AML-193 (cell line): ENCODE results near the gene ANKMY1.

Source experiments
- DNase-seq, 2 experiments: peaks; one replicate each; lab custom pipeline; 2025; lab: John Stamatoyannopoulos, UW

The ANKMY1 gene, protein sequence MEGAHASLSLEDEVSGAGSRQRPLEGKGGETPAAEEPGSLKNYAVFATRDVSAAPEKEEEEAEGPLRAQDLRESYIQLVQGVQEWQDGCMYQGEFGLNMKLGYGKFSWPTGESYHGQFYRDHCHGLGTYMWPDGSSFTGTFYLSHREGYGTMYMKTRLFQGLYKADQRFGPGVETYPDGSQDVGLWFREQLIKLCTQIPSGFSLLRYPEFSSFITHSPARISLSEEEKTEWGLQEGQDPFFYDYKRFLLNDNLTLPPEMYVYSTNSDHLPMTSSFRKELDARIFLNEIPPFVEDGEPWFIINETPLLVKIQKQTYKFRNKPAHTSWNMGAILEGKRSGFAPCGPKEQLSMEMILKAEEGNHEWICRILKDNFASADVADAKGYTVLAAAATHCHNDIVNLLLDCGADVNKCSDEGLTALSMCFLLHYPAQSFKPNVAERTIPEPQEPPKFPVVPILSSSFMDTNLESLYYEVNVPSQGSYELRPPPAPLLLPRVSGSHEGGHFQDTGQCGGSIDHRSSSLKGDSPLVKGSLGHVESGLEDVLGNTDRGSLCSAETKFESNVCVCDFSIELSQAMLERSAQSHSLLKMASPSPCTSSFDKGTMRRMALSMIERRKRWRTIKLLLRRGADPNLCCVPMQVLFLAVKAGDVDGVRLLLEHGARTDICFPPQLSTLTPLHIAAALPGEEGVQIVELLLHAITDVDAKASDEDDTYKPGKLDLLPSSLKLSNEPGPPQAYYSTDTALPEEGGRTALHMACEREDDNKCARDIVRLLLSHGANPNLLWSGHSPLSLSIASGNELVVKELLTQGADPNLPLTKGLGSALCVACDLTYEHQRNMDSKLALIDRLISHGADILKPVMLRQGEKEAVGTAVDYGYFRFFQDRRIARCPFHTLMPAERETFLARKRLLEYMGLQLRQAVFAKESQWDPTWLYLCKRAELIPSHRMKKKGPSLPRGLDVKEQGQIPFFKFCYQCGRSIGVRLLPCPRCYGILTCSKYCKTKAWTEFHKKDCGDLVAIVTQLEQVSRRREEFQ

DNA sequence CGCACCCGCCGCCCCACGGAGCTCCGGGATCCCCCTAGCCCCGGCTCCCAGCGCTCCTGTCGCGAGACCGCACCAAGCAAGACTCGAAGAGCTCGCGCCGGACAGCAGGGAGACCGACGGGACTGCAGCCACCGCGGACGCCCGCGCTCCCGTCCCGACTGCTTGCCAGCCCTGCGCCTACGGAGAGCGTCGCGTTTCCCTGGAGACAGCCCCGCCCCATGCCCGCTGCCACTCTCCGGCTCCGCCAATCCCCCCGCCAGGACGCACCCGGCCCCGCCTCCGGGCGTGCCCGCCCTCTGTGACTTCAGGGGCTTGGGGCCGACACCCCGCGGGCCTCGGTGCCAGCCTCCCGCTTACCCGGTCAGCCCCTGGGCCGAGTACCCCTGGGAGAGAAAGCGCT is at the start of gene ANKMY1:
Gene ANKMY1, minus strand, starts transcription at position 181 of the 400 bp plus-strand sequence. CDS start 653 bp downstream, outside the sequence.
- no peak for DNase-seq

DNA sequence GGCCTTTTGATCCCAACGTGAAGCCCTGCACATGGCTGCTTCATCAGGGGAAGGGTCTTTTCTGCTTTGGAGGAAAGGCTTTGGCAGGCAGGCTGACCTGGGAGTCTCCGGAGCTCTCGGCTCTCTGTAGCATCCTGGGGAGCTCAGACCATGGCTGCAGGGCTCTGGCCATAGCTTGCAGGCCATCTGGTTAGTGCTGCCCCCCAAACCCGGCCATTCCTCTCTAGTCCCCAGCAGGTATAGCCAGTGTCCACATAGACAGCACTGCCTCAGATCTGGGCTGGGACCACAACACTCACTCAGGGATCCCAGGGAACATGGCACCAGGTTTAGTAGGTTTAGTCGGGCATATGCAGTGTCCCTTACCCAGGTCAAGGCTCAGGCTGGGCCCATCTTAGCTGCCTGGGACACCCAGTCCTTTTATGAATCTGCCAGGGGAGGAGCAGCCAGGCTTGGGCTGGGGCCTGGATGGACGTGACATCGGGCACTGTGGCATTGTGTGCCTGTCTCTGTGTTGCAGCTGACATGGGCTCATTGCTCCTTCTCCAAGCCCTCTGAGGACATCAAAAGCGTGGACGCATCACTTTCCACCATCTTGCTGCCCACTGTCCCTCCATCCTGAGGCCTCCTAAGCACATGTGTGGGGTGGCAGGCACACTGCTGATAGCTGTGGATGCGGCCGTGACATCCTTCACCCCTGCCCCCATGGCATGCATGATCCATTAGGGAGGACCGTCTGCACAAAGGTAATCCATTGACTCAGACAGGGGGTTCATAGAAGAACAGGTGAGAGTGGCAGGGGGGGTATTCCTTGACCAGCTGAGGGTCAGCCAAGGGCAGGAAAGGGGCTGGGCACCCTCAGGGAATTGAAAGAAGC is 48.3 kb upstream of the ANKMY1 start:
- no peak for DNase-seq

DNA sequence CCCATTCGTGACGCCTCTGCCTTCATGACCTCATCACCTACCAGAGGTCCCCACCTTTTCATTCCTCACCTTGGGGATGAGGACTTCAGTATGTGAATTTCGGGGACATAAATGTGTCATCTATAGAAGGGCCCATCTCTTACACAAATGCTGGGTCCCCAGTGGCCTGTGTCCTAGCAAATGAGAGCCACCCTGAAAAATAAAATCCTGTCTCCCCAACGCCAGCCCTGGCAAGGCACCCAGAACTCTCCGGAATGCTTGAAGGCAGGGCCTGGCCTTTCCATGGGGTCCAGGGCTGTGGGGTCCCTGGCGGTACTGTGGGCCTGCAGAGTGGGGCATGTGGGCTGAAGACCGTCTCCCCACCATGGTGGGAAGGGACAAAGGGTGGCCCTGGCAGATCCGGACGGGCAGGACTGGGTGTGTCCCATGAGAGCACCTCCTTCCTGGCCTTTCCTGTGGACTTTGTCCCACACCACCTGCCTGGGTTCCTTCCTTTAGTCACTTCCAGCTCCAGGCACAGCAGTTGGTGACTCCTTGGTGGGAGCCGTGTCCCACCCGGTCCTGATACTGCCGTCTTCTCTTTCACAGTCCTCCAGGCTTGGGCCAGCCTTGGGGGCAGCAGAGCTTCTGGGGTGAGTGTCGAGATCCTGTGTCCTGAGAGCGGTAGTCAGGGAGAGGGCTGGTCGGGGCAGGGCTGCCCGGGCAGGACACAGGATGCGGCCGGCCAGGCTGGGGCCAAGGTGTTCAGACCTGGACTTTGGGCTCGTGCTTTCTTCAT is 47.3 kb upstream of the ANKMY1 start:
- no peak for DNase-seq

DNA sequence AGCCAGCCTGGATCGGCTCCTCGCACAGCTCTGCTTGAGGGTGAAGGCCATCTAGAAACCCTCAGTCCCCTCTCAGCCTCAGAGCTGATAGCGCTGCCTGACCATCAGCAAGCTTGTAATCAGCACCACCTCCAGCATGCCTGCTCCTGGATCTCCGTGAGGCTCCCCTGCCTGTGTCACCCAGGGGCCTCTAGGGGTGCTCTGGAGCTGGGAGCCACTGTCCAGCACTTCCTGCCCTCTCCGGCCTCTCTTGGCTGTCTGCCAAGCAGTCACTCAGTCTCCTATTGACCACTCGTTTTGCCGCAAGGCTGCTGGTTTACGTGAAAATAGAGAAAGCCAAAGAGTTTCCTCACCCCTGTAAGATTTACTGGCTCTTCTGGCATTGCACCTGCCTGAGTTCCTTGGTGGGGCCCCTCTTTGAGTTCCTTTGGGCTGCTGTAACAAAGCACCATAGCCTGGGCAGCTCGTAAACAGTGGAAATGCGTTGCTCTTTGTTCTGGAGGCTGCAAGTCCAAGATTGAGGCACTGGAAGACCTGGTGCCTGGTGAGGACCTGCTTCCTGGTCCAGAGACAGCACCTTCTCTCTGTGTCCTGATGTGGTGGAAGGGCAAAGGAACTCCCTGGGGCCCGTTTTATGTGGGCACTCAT is 46.6 kb upstream of the ANKMY1 start:
- DNase-seq = peak; percentile 6 to 19

DNA sequence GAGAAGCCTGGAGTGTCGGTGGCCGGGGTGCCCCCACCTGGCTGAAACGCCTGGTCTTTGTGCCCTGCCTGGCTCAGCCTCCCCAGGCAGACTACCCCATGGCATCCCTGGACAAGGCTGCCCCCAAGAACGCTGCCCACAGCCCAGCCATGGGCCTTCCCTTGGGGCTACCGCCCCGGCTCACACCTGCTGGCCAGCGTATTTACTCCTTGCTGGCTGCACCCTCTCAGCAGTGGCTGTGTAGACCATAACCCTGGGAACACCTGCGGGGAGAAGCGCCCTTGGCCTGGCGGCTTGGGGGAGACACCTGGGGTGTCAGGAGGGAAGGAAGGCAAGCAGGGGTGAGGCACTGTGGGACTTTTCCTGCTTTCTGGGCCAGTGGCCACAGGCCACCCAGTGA is 46.1 kb upstream of the ANKMY1 start:
- no peak for DNase-seq

DNA sequence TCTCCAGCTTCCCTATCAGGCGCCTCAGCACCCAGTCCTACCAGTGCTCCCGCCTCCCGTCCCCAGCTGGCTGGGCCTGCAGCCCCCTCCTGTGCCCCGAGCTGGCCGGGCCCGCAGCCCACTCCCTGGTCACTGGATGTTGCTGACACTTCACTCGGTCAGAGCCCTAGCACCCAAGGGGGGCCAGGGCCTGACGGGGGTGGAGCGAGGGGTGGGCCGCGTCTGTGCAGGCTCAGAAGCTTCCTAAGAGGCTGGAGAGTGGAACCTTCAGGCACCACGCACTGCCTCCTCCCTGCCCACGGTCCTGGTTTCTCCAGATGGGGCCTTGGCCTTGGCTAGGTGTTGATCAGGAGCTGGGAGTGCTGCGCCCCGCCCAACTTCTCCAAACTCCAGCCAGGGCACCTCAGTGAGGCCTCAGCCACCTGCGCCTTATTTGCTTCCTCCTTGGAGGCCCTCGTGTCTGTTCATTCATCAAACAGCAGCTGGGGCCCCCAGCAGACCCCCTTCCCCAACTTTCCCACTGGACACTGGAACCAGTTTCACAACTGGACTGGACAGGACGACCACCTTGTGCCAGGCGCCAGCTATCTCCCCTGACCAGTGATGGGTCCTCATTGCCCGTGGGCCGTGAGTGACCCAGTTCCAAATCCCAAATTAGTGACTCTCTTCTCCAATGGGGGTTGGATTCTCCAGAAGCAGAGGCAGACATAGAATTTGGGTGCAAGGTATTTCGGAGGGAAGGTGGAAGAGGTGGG is 45.5 kb upstream of the ANKMY1 start:
- DNase-seq = no peak

DNA sequence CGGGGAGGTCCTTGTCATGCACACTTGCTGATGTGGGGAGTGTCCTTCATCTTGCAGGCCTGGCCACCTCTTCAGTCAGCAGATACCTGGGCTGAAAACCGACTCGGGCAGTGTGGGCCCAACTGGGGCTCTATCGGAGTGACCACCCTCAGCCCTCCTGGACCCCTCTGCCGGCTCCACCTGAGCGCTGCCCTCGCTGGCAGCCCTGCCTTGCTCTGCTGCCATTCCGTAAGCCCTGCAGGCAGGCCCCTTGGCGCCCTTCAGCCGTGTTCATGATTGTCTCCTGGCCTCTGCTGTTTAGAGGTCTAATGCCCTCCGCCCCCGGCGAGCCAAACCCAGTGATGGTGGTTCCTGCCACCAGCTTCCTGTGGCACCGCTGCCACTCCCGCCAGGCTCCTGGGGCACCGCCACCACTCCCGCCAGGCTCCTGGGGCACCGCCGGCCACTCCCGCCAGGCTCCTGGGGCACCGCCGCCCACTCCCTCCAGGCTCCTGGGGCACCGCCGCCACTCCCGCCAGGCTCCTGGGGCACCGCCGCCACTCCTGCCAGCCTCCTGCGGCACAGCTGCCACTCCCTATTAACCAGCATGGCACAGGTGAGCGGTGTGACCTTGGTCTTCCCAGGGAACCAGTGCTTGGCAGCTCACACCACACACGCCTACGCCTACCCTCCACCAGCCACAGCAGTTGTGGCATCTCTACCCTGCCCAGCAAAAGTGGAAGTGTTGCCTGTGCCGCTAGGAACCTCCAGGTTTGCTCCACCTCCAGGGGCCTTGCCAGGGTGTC is 44.7 kb upstream of the ANKMY1 start:
- DNase-seq = no peak

DNA sequence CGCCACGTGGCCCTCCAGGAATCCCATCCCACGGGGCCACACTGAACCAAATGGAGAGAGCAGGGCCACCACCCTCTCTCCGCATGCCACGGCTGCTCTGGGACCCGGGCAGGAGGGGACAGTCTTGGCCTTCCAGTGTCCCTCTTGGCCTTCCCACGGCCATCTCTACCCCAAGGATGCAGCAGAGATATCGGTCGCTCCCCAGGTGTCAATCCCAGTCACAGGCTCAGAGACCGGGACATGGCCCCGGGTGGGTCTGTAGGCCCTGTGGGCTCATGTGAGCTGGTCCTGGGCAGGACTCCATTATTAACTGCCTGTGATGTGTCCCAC is 44.0 kb upstream of the ANKMY1 start:
- no peak for DNase-seq

DNA sequence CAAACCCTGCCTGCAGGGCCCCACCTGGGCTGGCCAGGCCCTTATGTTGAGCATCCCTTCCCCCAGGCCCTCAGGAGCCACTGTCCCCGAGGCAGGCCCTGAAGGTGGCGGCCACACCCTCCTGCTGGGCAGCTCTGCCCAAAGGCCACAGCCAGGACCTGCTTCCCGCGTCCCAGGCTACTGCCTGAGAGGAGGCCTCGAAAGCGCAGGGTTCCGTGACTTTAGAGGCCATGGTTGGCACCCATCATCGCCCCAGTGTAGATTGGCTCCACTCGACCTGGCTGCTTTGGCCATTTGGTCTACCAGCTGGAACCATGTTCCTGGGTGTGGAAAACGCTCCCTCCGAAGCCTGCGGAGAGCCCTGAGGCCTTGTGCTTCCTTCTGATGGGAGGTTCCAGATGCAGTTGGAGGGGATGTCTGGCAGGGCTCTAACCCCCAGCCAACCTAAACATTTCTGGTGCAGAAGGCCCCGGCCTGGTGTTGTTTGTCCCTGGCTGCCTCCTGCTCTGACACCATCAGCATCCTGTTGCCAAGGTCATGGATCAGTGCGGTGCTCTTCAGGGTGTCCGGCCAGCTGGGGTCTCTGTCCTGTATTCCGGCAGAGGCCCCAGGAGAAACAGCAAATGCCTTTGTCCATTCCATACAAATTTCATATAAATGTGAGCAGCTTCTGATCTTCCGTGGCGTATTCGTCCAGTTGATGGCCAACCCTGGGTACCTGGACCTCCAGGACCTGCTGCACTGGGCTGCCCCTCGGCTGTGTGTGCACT is 43.5 kb upstream of the ANKMY1 start:
- DNase-seq = no peak

DNA sequence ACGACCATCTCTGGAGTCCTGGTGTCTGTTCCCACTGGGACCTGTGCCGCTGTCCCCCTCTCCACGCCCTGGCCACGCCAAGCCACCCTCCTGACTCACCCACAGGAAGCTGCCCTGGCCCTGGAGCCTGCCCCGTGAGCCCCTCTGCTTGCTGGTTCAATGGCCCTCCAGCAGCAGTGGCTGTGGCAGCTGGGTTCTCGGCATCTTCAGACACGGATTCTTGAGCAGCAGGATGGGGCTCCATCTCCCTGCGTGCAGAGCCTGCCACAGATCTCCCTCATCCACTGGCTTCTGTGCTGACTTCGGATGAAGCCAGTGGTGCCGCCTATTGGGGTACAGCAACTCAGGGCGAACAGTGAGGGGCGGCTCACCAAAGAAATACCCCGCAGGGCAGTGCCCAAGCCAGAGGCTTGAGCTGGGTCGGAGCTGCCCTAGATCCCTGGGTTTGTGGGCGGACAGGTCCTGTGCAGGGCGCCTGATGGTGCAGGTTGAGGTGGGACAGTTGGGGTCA is 42.7 kb upstream of the ANKMY1 start:
- DNase-seq = no peak

DNA sequence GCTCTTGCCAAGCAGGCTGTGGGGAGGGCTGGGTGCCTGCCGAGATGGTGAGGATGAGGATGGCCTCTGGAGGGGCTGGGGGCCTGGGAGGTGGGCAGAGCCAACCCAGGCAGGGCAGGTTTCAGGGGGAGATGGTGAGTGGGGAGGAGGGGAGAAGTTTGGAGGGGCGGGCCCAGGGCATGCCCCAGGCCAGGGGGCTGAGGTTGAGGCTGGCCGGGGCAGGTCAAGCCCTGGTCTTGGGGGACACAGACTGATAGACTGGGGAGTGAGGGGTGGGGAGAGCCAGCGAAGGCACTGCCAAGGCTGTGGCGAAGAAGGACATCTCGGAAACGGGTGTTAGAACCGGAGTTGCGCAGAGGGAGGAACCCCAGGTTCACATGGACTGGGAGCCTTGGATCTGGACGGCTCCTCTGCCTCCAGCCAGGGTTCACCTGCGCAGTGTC is 41.4 kb upstream of the ANKMY1 start:
- no peak for DNase-seq

DNA sequence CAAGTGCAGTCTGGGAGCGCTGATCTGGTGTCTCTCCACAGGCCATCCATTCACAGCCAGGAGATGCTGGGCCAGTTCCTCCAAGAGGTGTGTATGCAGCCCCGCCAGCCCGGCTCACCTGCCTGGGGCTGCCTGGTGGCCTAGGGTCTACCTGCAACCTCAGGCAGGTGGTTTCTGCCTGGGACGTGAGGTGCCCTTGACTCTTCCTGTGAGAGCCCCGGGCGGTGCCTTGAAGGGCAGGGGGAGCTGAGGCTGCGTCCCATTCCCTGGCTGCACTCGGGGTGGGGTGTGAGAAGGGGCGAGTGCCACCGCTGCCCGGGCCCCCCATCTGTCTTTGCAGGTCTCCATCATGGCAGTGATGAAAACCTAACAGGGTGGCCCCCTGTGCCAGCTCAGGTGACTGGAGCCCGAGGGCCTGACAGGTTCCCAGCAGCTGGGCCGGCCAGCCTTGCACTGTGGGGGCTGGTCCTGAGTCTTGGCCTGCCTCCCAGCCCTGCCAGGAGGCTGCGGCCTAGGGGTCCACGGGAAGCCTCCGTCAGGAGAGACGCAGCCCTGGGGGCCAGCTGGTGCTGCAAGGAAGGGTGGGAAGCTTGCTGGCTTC is 40.6 kb upstream of the ANKMY1 start:
- DNase-seq = no peak

DNA sequence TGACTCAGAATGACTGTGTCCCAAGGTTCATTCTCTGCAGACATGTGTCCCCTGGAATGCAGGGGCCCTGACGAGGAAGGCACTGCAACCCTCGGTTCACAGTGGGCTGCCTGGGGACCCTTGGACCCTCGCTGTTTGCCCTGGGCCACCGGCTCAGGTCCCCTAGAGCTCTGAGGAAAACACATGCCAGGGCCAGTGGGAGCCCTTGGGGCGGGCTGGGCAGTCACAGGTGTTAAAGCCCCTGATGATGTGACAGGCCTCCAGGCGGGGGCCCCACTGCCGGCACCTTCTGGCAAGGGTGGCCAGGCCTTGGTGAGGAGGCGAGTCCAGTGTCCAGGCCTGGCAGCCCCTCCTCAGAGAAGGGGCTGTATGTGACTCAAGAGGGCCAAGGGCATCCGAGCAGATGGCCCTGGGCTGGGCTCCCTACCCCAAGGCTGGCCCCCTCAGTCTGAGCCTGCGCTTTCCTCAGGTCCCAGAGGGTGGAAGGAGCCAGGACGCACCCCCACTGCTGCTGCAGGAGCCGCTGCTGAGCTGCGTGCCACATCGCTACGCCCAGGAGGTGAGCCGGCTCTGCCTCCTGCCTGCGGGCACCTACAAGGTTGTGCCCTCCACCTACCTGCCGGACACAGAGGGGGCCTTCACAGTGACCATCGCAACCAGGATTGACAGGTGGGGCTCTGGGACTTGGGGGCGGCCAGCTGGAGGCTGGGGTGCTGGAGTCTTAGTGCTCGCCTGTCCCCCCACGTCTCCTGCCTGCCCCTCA is 39.8 kb upstream of the ANKMY1 start:
- DNase-seq = no peak

DNA sequence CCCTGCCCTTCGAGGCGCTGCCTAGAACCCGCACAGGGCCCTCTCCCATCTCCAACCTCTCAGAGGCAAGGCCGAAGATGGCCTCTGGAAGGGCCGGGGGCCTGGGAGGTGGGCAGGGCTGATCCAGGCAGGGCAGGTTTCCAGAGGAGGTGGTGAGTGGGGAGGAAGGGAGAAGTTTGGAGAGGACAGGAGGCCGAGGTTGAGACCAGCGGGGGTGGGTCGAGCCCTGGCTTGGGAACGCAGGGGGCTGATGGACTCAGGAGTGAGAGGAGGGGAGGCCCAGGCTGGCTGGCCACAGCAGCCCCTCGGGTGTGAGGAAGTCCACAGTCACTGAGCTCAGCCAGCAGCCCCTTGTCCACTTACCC is 39.2 kb upstream of the ANKMY1 start:
- no peak for DNase-seq

DNA sequence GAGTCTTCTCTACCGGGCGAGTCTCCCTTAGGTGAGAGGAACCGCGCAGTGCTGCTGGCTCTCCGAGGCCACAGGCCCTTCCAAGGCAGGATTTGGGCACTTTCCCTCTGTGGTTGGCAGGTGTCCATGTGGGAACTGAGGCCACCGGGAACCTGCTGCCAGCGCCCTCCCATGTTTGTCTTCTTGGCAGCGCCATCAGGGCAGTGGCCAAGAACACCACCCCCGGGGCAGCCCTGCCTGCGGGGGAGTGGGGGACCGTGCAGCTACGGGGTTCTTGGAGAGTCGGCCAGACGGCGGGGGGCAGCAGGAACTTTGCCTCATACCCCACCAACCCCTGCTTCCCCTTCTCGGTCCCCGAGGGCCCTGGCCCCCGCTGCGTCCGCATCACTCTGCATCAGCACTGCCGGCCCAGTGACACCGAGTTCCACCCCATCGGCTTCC is 38.7 kb upstream of the ANKMY1 start:
- no peak for DNase-seq

DNA sequence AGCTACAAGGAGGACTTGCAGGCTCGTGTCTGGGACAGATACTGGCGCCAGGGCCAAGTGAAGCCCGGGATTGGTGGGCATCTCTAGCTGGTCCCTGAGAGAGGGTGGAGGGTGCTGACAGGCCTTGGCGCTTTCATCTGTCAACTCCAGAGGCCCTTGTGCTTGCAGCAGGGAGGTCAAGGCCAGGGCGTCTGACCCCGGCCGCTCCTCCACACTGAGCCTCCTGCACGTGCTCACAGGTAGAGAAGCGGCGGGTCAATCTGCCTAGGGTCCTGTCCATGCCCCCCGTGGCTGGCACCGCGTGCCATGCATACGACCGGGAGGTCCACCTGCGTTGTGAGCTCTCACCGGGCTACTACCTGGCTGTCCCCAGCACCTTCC is 38.3 kb upstream of the ANKMY1 start:
- no peak for DNase-seq
